Inferior parietal cortex (tissue), 1 donor: ENCODE measurements around the gene CACNG3.
A peak's percentile ranks its signal among the peaks of the same experiment; 100 is the strongest.
"Not testable (repeated sequence)": the region's sequence is repeated elsewhere in the genome, so short reads cannot be mapped to it uniquely, and the experiment has no call there.

Experiments
- DNase-seq: peaks from one replicate; pipeline ENCODE4 v3.0.0-alpha.2; 2016; ENCODE audit errors: extremely low spot score

CACNG3 gene

GRCh38 chr16:24279982-24280515 lies 23.9 kb downstream of the CACNG3 start:
- DNase-seq: no peak

GRCh38 chr16:24281466-24281865 lies 25.3 kb downstream of the CACNG3 start:
- no peak for DNase-seq

GRCh38 chr16:24282141-24282540 lies 26.0 kb downstream of the CACNG3 start:
- DNase-seq: no peak

- no peak for DNase-seq
Observed at GRCh38 chr16:24286741-24287405, 30.7 kb downstream of the CACNG3 start.

- DNase-seq: peak; percentile 60
Observed at GRCh38 chr16:24288516-24288915, 32.4 kb downstream of the CACNG3 start.

- DNase-seq: peak; percentile 45
Observed at GRCh38 chr16:24289166-24289700, 33.1 kb downstream of the CACNG3 start.

GRCh38 chr16:24291932-24292331 lies 35.8 kb downstream of the CACNG3 start:
- DNase-seq: no peak

- no peak for DNase-seq
Observed at GRCh38 chr16:24294131-24294530, 38.0 kb downstream of the CACNG3 start.

- DNase-seq: no peak
Observed at GRCh38 chr16:24297375-24297774, 41.2 kb downstream of the CACNG3 start.

- no peak for DNase-seq
Observed at GRCh38 chr16:24298548-24299167, 42.5 kb downstream of the CACNG3 start.

GRCh38 chr16:24300750-24301149 lies 44.6 kb downstream of the CACNG3 start:
- DNase-seq: not testable (repeated sequence)

- DNase-seq: no peak
Observed at GRCh38 chr16:24302636-24303035, 46.5 kb downstream of the CACNG3 start.

GRCh38 chr16:24308200-24308599 lies 52.1 kb downstream of the CACNG3 start:
- DNase-seq: no peak

GRCh38 chr16:24309258-24310142 lies 53.4 kb downstream of the CACNG3 start:
- DNase-seq: no peak

GRCh38 chr16:24315343-24315742 lies 59.2 kb downstream of the CACNG3 start:
- no peak for DNase-seq

GRCh38 chr16:24318680-24319079 lies 62.5 kb downstream of the CACNG3 start:
- DNase-seq: no peak

GRCh38 chr16:24319126-24319814 lies 63.1 kb downstream of the CACNG3 start:
- no peak for DNase-seq

GRCh38 chr16:24322106-24322505 lies 66.0 kb downstream of the CACNG3 start:
- DNase-seq: no peak

GRCh38 chr16:24324421-24324820 lies 68.3 kb downstream of the CACNG3 start:
- no peak for DNase-seq

- DNase-seq: no peak
Observed at GRCh38 chr16:24328835-24329452, 72.8 kb downstream of the CACNG3 start.

- DNase-seq: no peak
Observed at GRCh38 chr16:24332178-24332577, 76.0 kb downstream of the CACNG3 start.
